Epithelial cell of esophagus (primary cell): Measurements from ENCODE around the gene DUSP1.
A peak's percentile ranks its signal among the peaks of the same experiment; 100 is the strongest.

ENCODE experiments used
- DNase-seq: peaks from one replicate; pipeline ENCODE4 v3.0.0; 2010; ENCODE audit warnings: low read depth
- H3K4me3 ChIP-seq: 2 replicates; pipeline ENCODE4 v1.5.1; 2011; ENCODE audit warnings: mild to moderate bottlenecking, low read length, control low read depth
- CTCF ChIP-seq: IDR thresholded peaks from 2 replicates; pipeline ENCODE4 v1.5.1; 2011; ENCODE audit warnings: low read depth, mild to moderate bottlenecking, low read length, control low read depth, inconsistent platforms; ENCODE audit not compliant: insufficient read depth; ENCODE audit errors: missing control alignments

DUSP1 gene

GRCh38 chr5:172802567-172803176, 31.7 kb upstream of the DUSP1 start:
- TF ChIP-seq CTCF, result no peak
- H3K4me3 ChIP-seq, result no peak overlapping the region

DNA sequence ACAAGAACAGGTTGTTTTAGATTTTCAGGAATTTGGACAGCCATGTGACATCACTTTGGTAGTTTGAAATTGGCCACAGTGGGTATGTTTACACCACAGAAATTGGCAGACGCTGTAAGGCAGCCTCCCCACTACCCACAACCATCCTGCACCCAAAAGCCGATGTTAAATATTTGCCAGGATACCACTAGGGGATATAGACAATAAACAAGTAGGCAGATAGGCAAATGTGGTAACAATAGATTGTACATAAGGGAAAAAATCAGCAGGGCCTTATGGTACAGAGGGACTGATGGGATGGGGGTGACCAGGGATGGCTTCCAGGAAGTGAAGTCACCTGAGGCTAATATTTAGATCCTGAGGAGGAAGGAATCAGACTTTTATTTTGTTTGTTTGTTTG, 31.1 kb upstream of the DUSP1 start:
- no peak overlapping the region for H3K4me3 ChIP-seq
- TF ChIP-seq CTCF, result no peak
- no peak for DNase-seq

More at GRCh38 chr5:172802567-172803176, 31.7 kb upstream of the DUSP1 start:
- peak; percentile 29 for DNase-seq

- peak; percentile 97 for DNase-seq
- H3K4me3 ChIP-seq, result no peak overlapping the region
- no peak for TF ChIP-seq CTCF
Observed at GRCh38 chr5:172801179-172801671, 30.2 kb upstream of the DUSP1 start.

DNA sequence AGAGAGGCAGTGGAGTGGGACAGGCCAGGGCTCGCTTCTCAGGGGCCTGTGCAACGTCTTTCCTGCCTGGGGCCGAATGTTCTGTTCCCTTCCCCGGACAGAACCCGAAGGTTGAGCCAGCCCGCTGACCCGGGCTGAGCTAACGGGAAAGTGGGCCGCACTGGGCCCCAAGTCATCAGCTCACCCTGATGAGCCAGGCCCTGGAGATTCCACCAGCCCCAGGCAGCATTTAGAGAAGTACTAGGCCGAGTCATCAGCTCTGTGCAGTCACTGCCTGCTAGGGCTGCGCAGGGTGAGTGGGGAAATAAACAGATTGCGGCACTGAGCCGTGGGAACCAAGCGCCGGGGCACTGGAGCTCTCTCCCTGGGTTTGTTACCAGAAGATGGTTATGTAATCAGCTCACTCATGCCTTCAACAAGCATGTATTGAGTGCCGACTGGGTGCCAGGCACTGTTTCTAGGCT, 29.1 kb upstream of the DUSP1 start:
- H3K4me3 ChIP-seq, result no peak overlapping the region
- peak; percentile 99 for DNase-seq
- TF ChIP-seq CTCF, result no peak

DNA sequence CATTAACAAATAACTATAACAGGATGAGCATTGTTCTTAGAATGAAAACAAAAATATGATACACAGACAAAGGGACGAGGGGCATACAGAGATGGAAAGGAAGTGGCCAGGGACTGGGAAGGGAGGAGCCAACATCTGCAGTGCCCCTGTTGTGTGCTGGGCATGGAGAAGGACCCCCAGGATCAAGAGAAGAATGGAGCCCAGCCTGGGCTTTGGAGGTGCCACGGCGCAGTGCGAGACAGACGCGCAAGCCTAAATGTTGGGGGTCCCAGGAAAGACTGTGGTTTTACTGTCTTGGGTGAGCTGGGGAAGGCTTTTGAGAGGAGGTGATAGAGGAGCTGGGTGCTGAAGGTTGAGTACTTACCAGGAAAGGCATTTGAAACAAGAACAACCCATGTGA, 28.4 kb upstream of the DUSP1 start:
- TF ChIP-seq CTCF, result no peak

DNA sequence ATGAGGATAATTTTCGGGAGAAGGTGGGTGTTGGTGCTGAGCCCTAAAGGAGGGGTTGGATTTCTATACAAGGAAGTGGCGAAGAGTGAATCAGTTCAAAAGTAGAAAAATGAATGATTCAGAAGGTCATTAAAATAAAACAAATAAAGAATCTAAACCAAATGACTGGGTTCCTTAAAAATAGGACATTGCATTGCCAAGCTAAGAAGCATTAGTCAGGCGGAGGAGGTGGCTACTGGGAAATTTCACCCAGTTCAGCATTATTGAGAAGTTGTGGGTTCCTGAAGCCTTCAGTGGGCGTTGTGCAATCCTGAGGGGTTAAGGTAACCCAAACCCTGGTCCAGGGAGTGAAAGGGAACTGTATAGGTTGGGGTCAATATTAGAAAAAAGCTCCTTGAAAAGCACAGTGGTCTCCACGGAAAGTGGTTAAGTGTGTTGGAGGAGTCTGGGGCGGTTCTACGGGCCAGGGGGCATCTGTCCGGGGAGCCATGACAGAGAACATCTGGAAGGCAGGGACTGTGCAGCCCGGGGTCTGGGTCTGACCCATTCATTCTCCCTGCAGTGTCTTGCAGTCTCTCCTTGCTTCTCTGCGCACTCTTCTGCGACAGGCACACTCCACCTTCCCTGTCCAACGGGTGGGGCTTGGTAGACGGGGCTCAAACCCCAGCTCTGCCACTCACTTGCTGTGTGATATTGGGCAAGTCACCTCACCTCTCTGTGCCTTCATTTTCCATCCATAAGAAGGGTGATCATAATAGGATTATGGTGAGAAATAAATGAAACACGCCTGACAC, 27.6 kb upstream of the DUSP1 start:
- DNase-seq, result peak; percentile 88
- H3K4me3 ChIP-seq, result no peak overlapping the region
- no peak for TF ChIP-seq CTCF

More for the DNA sequence above, 28.4 kb upstream of the DUSP1 start:
- no peak overlapping the region for H3K4me3 ChIP-seq
- DNase-seq, result no peak
